NCI-H2196 treated with DMSO at 0.1 percent for 48 hours (cell line): Measurements from ENCODE around the gene GRID2.
"Not testable (repeated sequence)": the region's sequence is repeated elsewhere in the genome, so short reads cannot be mapped to it uniquely, and the experiment has no call there.

ENCODE experiments used
- DNase-seq: peaks from one replicate; lab custom pipeline; 2025; ENCODE audit not compliant: unreplicated experiment; lab: John Stamatoyannopoulos, UW

The GRID2 gene

DNA sequence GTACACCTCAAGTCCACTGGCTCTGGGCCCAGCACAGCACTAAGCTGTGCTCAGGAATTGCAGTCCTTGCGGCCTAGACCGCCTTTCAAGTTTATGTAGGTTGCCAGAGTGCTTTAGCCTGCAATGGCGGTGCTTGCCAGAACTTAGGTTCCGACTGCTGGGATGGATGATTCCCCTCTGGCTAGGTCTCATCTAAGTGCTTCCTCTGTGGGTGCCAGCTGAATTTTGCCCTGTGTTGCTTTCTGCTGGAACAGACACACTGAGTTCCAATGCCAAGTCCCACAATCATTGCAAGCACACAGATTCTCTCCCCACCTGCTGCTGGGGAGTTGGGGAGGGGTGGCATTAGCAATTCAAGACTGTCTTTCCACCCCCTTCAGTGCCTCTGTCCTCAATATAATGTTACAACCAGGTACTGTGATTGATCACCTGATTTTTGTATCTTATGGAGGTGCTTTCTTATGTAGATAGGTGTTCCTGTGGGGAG lies 129.5 kb downstream of the GRID2 start:
- DNase-seq, result no peak

- DNase-seq, result not testable (repeated sequence)
These were observed 135.0 kb downstream of the GRID2 start for GRCh38 chr4:92438722-92439121.

DNA sequence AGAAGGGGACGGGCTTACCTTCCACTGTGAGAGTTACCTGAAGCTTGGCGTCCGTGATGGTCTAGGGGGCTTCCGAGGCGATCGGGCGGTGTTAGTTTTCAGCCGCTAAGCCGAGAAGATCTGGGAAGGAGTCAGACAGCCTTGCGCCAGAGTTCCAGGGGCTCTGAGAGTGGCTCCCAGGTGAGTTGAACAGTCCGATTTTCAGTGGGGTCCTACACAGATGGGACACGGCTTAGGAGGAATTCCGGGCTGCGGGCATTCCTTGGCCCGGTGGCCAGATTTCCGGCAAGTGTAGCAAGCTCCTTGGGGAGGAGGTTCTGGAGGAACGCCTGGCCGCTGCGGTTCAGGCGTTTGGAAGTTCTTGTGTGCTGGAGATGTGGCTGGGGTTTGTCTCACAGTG lies 138.4 kb downstream of the GRID2 start:
- not testable (repeated sequence) for DNase-seq

DNA sequence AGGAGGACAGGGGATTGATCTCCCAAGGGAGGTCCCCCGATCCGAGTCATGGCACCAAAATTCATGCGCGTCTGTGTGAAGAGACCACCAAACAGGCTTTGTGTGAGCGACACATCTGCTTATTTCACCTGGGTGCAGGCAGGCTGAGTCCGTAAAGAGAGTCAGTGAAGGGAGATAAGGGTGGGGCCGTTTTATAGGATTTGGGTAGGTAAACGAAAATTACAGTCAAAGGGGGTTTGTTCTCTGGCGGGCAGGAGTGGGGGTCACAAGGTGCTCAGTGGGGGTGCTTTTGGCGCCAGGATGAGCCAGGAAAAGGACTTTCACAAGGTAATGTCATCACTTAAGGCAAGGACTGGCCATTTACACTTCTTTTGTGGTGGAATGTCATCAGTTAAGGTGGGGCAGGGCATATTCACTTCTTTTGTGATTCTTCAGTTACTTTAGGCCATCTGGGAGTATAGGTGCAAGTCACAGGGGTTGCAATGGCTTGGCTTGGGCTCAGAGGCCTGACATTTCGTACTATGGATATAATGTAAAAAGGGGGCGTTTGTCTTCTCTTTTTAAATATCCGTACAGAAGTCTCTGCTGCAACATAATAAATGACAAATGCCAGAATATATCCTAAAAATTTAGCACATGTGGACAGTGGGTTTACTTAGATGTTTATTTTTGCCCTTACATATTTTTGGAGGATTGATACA lies 140.5 kb downstream of the GRID2 start:
- not testable (repeated sequence) for DNase-seq

GRCh38 chr4:92445127-92445526 lies 141.4 kb downstream of the GRID2 start:
- DNase-seq, result no peak

DNA sequence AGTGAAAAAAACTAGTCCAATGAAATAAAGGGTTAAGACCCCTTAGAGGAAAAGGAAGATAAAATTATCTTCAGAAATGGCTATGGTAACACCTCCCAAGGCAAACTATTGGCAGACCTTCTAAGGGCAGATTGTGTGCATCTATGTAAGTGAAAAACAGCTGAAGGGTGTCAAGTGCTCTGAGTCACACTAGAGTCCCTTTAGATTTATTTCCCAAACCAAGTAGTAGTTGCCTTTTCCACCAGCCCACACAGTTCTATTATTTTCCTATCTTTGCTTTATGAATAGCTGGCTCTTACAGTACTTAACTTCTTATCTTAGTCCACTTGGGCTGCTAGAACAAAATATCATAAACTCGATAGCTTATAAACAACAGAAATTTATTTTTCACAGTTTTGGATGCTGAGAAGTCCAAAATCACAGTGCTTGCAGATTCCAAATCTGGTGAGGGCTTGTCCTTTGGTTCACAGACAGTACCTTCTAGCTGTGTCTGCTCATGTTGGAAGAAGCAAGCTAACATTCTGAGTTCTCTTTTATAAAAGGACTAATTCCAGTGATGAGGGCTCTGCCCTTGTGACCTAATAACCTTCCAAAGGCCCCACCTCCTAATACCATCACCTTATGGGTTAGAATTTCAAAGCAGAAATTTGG lies 143.6 kb downstream of the GRID2 start:
- no peak for DNase-seq

GRCh38 chr4:92448176-92448575 lies 144.4 kb downstream of the GRID2 start:
- DNase-seq, result not testable (repeated sequence)

GRCh38 chr4:92450694-92451093 lies 146.9 kb downstream of the GRID2 start:
- no peak for DNase-seq

DNA sequence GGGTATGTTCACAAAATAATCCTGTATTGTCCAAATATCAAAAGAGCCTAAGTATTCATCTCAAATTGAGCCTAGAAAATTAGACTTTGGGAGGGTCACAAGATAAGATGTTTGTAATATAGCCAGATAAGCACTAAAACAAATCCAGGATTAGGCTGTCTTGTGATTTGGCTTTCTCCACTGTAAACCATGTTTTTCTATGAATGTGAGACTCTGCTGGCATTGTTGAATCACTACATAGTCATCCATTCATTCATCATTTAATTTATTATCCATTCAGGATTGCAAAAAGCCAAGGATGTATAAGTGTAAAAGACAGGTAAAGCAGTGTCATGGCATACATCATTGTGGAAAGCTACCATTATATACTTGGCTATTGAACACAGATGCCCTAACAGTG lies 148.0 kb downstream of the GRID2 start:
- no peak for DNase-seq

DNA sequence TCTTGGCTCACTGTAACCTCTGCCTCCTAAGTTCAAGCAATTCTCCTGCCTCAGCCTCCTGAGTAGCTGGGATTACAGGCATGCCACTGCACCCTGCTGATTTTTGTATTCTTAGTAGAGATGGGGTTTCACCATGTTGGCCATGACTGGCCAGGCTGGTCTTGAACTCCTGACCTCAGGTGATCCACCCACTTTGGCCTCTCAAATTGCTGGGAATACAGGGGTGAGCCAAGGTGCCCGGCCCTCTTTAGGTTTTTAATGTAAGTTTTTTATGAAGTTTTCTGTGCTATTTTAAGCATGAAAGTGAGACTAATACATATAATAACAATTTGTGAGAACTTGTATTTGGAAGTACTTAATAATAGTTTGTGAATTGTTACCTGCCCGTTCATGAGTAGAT lies 148.6 kb downstream of the GRID2 start:
- DNase-seq, result not testable (repeated sequence)

DNA sequence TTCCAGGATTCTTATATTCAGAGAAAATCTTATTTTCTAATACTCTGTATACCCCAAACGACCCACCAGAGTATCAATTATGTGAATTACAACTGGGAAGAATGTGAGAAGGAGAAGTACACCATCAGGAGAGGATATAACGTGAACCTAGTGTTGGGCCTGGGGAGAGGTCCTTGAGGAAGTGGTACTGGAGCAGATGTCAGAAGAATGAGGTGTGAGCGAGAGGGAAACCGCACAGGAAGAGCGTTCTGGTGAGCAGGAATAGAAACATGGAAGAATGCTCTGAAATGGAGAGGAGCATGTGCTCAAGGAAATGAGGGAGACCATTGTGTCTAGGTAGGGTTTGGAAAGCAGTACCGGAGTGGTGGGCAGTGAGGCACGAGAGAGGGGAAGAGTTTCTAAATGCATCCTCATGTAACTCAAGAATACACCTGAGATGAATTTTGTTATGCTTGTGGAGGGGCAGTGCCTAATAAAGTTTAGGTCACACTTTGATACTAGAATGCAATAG lies 151.6 kb downstream of the GRID2 start:
- no peak for DNase-seq

DNA sequence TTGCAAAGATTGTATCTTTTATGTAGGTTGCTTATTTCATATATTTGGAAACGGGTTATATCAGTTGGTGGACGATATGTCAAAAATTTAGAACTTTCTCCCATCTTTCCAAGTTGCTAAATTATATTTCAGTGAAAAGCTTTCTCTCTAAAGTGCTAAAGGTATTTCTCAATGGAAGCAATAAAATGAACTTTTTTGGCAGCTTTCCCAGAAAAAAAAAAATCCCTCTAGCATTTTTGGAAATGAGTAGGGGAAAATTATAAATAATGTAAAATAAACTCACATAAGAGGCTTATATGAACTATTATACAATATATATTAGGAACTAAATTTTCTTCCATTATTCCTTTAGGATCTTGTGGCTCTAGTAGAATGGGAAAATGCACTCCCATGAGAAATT lies 152.2 kb downstream of the GRID2 start:
- no peak for DNase-seq

- no peak for DNase-seq
These were observed 158.0 kb downstream of the GRID2 start for GRCh38 chr4:92461732-92462131.

DNA sequence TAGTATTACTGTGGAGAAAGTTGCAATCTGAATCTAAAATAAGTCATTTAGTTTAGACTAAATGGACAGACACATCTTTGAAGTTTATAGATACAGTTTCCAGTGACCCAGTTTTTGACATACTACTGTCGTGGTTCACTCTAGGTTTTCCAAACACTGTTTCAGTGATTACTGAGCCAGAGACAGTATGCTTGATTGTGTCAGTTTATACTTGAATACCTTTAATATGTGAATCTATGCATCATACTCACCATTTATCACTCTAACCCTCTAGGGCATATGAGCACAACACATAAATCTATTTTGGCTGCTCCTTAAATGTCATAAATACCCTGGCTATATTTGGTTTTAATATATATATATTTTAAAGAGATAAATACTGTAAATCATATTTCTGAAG lies 173.5 kb downstream of the GRID2 start:
- DNase-seq, result no peak

DNA sequence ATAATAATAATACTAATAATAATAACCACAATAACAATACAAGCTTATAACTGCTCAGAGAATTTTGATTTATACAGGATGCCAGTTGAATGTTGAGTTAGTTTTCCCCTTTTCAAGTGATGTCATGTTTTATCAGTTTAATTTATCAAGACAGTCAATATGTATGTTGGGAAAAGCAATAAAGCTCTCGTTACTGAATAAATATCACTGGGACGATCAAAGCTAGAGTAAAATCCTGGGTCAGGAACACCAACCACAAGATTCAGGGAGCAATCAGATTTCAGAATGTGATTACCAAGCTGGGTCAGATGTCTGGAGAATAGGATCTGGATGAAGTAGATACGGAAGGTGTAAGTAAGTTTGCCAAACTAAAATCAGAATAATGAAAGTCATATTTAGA lies 179.6 kb downstream of the GRID2 start:
- DNase-seq, result no peak

GRCh38 chr4:92488496-92488895 lies 184.7 kb downstream of the GRID2 start:
- DNase-seq, result no peak

- no peak for DNase-seq
These were observed 193.4 kb downstream of the GRID2 start for GRCh38 chr4:92497141-92497540.

GRCh38 chr4:92501456-92501855 lies 197.7 kb downstream of the GRID2 start:
- no peak for DNase-seq

- DNase-seq, result no peak
These were observed 203.2 kb downstream of the GRID2 start for GRCh38 chr4:92506933-92507332.

- DNase-seq, result no peak
These were observed 210.9 kb downstream of the GRID2 start for GRCh38 chr4:92514627-92515026.

GRCh38 chr4:92516450-92516849 lies 212.7 kb downstream of the GRID2 start:
- DNase-seq, result no peak

GRCh38 chr4:92519727-92520126 lies 216.0 kb downstream of the GRID2 start:
- no peak for DNase-seq
